Endothelial cell of umbilical vein (primary cell): ENCODE measurements around the gene LIN7B.

ENCODE experiments used
- EZH2 ChIP-seq: IDR thresholded peaks from 2 replicates; pipeline ENCODE4 v1.6.1; 2012; ENCODE audit warnings: borderline replicate concordance, low read depth, mild to moderate bottlenecking, moderate library complexity, low read length, inconsistent platforms; ENCODE audit not compliant: severe bottlenecking
- FOS ChIP-seq: IDR thresholded peaks from 2 replicates; pipeline ENCODE4 v1.6.1; 2011; ENCODE audit warnings: mild to moderate bottlenecking, low read length, moderate library complexity, borderline replicate concordance; ENCODE audit not compliant: insufficient read depth
- JUN ChIP-seq: IDR thresholded peaks from 2 replicates; pipeline ENCODE4 v1.6.1; 2011; ENCODE audit warnings: borderline replicate concordance, low read depth; ENCODE audit not compliant: insufficient read length, insufficient read depth
- MYC ChIP-seq: IDR thresholded peaks from one replicate; pipeline ENCODE4 v1.6.1; 2011; ENCODE audit warnings: mild to moderate bottlenecking, low read depth, low read length
- POLR2A ChIP-seq: IDR thresholded peaks from 2 replicates; pipeline ENCODE4 v1.6.1; 2012; ENCODE audit warnings: low read depth, mild to moderate bottlenecking, control low read depth, low read length
- POLR2AphosphoS5 ChIP-seq: IDR thresholded peaks from 2 replicates; pipeline ENCODE4 v1.6.1; 2012; ENCODE audit warnings: low read depth, mild to moderate bottlenecking, control low read depth, low read length, moderate library complexity; ENCODE audit not compliant: insufficient read depth
- TF ChIP-seq, protein P1 (sequence below), 2 donors: IDR thresholded peaks; 1 replicate in 1 of 2; 2 replicates in 1 of 2; pipeline ENCODE4 v1.5.1; 2011; ENCODE audit warnings: low read length in 2 of 2, mild to moderate bottlenecking in 2 of 2, moderate library complexity in 2 of 2, control low read depth in 1 of 2, inconsistent platforms in 1 of 2, low read depth in 1 of 2; ENCODE audit not compliant: insufficient read depth in 1 of 2; ENCODE audit errors: extremely low read depth in 1 of 2
- TF ChIP-seq, protein P2 (sequence below): IDR thresholded peaks from 2 replicates; pipeline ENCODE4 v1.6.1; 2011; ENCODE audit not compliant: insufficient read depth, insufficient read length

DNA sequence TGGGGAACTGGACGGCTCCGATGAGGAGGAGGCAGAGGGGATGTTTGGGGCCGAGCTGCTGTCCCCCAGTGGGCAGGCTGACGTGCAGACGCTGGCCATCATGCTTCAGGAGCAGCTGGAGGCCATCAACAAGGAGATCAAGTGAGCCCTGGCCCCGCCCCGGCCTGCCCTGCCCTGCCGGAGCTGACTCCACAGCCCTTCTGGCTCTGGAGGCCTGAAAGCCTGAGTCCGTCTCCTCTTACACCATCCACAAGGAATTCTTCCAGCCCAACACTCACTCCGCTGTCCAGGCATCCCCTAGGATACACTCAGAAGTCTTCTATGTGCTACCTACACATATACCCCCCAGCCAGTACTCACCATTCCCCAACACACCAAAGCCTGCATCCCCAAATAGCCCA is 22.6 kb downstream of the LIN7B start:
- TF ChIP-seq, protein P1, sequence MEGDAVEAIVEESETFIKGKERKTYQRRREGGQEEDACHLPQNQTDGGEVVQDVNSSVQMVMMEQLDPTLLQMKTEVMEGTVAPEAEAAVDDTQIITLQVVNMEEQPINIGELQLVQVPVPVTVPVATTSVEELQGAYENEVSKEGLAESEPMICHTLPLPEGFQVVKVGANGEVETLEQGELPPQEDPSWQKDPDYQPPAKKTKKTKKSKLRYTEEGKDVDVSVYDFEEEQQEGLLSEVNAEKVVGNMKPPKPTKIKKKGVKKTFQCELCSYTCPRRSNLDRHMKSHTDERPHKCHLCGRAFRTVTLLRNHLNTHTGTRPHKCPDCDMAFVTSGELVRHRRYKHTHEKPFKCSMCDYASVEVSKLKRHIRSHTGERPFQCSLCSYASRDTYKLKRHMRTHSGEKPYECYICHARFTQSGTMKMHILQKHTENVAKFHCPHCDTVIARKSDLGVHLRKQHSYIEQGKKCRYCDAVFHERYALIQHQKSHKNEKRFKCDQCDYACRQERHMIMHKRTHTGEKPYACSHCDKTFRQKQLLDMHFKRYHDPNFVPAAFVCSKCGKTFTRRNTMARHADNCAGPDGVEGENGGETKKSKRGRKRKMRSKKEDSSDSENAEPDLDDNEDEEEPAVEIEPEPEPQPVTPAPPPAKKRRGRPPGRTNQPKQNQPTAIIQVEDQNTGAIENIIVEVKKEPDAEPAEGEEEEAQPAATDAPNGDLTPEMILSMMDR (IDR thresholded peaks at IDR 0.05; ENCODE audit: extremely low read depth in 1 of 2, insufficient read depth in 1 of 2, low read depth in 1 of 2, low read length in 2 of 2) = no peak
- TF ChIP-seq JUN (no peak), EZH2 (no peak), POLR2A (no peak), FOS (no peak), POLR2AphosphoS5 (no peak), MYC (no peak)
- TF ChIP-seq, protein P2, sequence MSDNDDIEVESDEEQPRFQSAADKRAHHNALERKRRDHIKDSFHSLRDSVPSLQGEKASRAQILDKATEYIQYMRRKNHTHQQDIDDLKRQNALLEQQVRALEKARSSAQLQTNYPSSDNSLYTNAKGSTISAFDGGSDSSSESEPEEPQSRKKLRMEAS = no peak
